GM18870 (cell line): ENCODE data around the gene TSR3.

Source experiments
- ATAC-seq: cut with Tn5 transposase; IDR thresholded peaks from one replicate; pipeline ENCODE4 v1.9.1; 2021; ENCODE audit warnings: moderate library complexity; ENCODE audit not compliant: unreplicated experiment

TSR3 gene

DNA sequence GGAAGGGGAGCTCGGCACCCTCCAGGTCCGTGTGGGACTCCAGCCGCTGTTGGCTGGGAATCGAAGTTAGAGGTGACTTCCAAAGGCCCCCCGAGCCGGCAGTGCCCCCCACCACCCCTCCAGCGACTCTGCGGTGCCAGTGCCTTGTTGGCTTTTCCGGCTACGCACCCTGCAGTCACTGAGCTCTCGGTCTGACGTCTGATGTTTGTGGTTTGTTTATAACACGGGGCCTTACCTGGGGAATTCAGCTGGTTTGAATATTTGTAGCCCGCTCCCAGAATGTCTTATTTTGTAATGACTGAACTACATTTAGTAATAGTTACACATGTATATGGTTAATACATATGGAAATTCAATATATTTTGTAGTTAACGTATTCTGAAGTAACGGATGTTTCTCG, 25.3 kb downstream of the TSR3 start:
- ATAC-seq: no peak

DNA sequence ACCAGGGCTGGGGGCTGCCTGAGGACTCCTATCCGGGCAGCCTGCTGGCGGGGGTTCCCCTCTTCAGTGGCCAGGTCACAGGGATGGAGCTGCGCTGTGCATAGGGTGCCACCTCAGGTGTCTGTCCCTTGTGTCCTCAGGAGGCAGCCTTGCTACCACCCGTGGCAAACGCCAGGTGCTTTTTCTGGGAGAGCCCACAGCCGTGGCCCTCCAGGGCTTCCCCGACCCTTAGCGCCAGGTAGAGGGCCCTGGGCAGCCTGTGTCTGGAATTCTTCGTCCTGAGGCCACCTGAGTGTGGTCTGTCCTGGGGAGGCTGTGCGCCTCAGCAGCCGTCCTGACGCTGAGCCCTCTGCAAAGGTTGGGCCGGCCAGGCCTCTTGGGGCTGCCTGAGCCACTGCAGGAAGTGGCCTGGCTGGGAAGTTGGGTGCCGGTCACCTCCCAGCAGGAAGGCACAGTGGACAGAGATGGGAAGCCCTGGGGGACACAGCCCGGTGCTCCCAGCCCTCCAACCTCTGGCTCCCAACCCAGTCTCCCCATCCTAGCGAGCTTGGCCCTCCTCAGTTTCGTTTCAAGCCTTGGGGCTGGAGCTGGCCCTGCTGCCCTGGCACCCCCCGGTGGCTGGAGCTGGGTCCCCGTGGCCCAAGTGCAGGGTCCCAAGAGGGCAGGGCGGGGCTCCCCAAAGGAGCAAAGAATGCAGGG, 25.9 kb downstream of the TSR3 start:
- no peak for ATAC-seq

DNA sequence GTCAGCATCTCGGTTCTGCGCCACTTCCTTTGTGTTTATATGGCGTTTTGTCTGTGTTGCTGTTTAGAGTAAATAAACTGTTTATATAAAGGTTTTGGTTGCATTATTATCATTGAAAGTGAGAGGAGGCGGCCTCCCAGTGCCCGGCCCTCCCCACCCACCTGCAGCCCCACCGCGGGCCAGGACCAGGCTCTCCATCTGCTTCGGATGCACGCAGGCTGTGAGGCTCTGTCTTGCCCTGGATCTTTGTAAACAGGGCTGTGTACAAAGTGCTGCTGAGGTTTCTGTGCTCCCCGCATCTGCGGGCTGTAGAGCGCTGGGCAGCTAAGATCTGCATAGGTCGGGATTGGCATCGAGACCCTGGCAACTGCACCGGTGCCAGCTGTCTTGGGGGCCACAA, 26.4 kb downstream of the TSR3 start:
- no peak for ATAC-seq

DNA sequence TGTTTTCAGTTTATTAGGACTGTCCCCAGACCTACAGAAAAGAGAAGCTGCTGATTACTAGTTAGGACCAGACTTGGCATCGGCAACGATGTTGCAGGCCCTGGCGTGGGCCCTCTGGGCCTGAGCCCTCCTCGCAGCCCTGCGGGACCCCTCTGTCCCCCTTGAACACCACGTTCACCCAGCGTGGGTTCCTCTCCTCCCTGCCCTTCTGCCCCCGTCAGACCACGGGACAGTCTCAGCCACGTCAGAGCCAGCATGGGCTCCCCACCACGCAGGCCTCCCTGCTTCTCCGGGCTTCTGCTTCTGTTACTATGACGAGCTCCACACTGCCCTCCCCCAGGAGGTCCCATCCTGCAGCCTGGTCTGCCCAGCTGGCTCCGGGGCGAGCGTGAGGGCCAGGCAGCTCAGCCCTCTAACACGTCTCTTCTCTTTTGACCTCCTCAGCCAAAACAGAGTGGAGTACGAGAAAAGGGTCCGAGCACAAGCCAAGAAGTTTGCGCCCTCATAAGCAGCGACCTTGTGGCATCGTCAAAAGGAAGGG, 27.3 kb downstream of the TSR3 start:
- no peak for ATAC-seq

DNA sequence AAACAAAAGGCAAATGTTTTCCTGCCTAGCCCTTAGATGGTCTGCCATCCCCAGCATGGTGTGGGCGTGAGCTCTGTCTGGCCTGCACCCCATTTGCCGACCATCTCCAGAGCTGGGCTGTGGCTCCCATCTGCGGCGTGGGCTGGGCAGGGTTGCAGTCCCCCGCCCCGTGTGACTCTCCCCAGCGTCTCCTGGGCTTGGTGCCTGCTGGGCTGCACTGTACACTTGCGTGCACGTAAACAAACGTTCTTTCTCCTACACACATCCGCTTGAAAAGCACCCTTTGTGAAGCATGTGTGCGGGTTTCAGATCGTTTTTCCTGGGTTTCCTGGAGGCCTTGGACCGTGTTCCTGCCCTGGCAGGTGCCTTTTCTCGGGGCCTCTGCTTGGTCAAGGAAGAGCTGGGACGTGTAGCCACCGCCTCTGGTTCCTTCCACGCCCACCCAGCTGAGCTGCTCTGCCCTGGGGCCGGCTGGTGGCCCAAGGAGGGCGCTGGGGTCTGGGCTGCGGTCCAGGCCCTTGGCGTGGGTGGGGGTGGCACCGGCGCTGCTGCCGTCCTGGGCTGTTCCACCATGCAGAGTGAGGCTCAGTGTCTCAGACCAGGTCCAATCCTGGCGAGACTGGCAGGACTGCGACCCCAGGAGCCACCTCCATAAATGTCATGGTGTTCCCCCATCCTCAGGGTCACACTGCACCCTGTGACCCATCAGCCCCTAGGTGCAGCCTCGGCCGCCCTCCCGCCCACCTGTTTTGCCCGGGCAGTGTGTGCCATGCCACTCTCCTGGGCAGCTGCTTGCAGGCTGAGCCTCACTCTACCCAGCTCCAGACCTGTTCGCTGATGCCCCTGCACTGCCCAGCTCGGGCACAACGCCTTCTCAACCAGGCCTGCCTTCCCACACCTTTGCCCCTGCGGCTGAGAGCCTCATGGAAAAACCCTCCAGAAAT, 28.1 kb downstream of the TSR3 start:
- ATAC-seq: no peak

DNA sequence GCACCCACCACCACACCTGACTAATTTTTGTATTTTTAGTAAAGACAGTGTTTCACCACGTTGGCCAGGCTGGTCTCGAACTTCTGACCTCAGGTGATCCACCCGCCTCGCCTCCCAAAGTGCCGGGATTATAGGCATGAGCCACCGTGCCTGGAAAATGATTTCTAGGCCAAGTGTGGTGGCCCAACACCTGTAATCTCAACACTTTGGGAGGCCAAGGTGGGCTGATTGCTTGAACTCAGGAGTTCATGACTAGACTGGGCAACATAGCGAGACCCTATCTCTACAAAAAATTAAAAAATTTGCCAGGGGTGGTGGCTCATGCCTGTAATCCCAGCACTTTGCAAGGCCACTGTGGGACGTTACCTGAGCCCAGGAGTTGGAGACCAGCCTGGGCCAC, 29.3 kb downstream of the TSR3 start:
- ATAC-seq: no peak

DNA sequence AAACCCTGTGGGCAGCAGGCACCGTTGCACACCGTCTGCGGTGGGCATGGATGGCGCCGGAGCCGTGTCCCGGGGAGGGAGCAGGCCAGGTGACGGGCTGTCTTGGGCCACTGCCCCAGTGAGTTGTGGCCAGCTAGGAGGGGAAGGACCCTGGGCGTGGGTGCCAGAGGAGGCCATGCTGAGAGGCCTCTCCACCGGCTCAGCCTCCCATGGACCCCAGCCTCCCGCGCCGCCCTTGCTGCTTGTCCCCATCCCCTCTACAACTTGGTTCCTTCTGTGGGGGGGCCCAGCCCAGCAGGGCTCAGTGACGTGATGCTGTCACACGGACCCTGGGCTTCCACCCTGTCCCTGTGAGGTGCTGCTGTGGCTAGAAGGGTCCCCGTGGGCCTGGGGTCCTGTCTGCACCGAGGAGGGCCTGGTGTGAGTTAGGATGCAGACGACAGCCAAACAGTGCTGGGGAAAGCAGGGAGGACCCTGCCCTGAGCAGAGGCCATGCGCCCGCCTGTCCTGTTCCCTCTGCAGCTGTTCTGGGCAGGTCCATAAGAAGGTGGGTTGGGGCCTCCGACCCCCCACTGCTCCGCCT, 30.9 kb downstream of the TSR3 start:
- ATAC-seq: no peak

DNA sequence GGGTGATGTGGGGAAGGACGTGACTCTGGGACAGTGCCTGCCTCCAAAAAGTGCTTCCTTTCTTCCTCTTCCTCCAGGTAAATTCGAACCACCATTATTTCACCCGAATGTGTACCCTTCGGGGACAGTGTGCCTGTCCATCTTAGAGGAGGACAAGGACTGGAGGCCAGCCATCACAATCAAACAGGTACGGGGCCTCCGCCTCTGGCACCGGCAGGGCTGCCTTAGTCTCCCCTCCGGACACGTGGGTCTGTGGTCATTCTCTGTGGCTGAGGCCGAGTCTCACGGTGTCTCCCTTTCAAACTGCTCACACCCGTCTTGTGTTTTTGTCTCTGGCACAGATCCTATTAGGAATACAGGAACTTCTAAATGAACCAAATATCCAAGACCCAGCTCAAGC, 31.6 kb downstream of the TSR3 start:
- no peak for ATAC-seq

DNA sequence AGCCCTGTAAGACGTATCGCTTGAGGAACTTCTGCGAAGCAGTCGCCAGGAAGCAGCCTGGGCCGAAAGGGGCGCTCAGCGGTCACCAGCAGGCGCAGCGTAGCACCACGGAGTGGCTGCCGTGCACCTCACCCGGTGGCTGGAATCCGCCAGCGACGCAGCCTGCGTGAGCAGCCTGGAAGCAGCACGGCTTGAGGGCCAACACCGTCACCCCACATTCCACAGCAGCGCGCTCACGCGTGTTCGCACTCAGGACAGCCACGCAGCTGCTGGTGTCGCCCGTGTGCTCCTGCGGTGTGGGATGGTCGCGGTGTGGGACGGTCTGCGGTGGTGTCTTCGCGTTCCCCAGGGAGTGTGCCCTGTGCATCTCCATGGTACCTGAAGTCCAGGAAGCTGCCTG, 32.6 kb downstream of the TSR3 start:
- no peak for ATAC-seq

DNA sequence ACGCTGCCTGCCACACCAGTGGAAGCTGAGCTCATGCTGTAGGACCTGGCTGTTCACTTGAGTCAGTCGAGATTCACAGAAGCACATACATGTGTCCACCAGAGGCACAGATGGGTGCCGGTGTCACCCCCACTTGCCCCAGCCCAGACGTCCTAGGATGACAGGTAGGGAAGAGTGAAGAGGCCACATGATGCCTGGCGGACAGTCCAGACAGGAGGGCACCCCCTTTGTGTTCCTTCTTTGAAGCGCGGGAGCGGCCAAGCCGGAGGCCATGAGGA, 33.5 kb downstream of the TSR3 start:
- no peak for ATAC-seq

DNA sequence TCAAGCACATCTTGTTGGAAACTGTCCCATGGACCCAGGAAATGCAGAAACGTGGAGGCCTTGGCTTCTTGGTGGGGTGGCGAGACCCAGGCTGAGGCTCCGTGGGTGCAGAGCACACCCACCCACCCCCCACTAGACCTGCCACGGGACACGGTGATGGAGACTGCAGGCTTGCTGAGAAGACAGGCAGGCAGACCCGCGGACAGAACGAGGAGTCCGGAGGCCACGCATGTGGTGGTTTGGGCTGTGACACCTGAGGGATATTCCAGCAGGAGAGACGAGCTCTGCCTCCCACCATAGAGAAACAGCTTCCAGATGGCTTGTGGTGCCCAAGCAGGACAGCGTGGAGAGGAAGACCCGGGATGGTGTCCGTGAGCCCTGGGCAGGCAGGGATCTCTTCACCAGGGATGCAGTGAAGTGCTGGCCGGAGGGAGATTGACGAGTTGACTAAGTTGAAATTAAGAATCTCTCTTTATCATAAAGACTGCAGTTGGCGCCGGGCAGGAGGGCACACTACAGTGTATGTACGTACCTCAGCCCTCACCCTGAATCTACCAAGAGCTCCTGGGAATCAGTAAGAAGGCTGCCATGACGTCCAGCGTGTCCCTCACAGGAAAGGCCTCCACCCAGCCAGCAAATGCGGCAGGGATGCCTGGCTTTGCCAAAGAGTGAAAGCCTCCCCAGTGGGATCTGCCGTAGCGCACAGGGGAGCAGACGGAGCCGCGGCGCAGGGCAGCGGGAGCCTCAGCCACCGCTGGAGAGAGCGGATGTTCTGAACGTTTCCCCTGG, 34.0 kb downstream of the TSR3 start:
- no peak for ATAC-seq

DNA sequence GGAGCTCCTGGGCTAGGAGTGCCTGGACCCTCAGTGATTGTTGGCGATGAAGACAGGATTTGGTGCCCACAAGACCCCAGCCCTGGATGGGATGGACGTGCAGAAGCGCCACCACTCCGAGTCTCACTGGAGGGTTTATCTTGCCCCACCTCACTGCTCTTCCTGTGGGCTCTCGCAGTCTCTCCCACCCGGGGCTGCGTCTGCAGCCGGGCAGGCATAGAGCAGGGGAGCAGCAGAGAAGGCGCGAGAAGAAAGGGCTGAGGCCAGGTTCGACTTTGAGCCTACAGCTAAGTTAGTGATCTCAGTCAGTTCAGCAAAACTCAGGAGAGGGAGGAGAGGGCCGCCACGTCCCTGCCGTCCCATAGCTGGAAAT, 35.7 kb downstream of the TSR3 start:
- no peak for ATAC-seq

DNA sequence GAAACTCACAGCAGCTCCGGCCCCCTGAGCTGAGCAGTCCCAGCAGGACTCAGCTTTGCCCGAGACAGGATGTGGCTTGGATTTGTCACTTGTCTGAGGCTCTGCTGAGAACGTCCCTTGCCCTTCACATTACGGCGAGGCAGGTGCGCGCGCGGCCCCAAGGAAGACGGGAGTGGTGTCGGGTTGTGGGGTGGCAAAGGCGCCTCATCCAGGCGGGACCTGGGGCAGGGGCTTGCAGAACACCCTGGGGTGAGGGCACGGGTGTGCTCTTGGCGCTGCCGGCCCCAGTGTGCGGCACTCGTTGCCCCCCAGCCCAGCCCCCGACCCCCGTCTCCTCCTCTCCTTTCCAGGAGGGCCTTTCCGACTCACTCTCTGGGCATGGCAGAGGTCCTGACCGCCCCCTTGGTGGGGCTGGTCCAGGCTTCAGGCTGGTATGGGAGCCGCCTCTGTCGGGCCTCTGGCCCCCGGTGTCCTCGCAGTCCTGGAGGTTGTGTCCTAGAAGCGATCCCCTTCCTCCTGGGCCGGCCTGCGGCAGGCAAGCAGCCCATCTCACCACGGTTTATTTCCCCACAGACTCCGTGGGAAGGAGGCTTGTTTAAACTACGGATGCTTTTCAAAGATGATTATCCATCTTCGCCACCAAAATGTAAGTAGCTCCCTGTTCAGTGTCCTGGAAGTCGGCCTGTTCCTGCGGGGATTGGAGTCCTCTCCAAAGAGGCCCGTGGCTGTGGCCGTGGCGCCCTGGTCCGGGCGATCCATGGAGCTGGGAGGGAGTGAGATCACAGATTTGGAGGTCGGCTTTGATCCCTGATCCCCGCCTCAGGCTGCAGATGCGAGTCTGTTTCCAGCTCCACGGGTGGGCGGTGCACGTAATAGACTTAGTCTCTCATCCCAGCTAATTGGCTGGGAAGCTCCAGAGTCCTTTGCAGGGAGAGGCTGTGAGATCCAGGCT, 36.3 kb downstream of the TSR3 start:
- no peak for ATAC-seq

DNA sequence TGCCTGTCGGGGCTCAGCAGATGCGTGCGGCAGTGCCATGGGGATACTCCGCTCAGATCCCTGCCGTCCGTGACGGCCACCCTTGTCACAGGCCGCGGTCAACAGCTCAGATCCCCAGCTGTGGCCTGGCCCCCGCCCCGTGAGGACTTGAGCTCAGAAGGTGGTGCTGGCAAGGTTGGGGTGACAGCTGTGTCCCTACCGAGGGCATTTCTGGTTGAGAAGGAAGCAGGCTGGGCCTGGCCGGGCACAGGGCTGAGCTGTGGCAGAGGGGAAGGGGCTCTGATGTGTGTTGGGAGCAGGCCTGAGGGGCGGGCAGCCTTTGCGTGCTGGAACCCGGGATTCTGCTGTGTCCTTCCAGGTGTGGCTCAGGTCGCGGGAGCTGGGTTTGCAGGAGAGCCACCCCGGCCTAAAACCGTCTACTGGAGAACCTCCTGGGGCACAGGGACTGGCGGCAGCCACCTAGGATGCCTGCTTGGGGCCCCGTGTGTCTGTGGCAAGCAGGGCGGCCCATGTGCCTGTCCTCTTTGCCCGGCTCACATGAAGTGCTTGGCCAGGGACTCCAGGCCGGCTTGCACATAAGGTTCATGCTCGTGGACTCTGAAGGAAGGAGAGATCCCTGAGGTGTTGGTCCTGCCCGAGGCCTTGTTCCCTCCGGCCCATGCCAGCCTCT, 37.1 kb downstream of the TSR3 start:
- ATAC-seq: no peak

DNA sequence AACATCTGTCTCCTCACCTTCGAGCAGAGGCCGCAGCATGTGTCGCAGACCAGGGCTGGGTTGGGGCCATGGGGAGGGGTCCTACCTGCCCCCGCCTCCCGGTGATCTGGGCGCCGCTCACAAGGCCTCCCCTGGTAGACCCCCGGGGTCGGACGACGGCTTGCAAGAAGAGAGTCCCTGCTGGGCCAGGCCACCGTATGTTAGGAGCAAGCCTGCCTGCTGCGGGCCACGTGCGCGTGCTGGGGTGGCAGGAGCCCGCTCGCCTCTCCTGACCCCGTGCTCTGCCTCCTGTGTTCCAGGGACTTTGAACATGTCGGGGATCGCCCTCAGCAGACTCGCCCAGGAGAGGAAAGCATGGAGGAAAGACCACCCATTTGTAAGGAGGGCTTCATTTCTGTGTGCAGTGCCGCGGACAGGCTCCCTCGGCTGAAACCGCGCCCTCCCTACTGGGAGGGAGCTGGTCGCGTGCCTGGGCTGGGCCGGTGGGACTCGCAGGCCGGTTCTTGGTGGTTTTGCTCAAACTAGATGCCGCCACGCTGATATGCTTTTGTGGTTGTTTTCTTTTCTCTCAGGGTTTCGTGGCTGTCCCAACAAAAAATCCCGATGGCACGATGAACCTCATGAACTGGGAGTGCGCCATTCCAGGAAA, 37.8 kb downstream of the TSR3 start:
- ATAC-seq: no peak

DNA sequence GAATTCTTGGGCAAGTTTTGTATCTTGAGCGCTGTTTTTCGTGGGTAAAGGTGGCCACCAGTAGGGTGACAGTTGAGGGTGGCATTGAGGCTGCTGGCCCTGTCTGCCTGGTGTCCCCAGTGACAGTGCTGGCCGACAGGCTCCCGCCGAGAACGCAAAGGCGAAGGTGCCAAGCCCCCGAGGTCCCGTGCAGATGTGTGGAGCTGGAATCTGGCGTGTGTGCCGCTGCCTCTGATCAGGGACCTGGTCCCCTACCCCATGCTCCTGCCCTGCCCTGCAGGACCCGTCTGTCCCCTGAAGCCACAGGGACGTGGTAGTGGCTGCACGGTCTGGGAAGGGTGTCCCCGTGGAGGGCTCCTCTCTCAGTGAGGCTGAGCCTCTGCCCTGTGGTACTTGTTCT, 38.8 kb downstream of the TSR3 start:
- ATAC-seq: no peak

DNA sequence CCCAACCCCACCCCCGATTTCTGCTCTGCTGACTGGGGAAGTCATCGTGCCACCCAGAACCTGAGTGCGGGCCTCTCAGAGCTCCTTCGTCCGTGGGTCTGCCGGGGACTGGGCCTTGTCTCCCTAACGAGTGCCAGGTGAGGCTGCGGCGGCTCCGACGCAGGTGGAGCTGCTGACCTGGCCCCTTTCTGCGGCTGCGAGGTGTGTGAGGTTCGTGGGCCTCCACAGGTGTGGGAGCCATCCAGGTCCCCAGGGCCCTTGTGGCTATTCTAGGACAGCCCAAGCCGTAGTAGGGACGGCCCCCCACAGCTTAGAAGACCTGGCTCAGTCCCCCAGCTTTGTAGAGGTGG, 39.2 kb downstream of the TSR3 start:
- no peak for ATAC-seq

DNA sequence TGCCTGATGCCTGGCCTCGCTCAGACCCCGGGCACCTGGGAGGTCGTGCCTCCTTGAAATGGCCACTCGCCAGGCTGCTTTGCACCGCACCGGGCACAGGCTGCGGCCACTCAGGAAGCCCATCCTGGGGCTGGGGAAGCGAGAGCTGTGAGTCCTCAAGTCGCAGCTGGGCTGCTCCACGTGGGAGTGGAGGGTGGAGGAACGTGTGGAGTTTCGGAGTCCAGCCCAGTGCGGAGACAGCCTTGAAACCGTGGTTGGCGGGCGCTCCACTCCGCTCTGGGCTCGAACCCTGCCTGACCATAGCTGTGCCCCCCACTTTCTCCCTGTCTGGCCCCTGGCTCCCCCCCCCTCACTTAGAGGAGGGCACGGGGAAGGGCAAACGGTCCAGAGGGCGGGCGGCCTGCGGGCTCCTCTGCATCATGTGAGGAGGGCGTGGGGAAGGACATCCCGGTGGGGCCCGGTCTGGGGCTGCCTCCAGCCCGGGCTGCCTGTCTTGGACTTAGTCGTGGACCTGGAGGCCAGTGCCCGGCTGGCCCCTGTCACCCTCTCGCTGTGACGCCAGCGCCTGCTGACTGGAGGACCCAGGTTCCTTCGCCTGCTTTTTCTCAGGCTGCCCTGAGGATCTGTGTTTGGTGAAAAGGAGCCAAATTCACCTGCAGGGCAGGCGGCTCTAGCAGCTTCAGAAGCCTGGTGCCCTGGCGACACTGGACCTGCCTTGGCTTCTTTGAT, 39.8 kb downstream of the TSR3 start:
- no peak for ATAC-seq
